Measurements from ENCODE around the gene CDK10.
A peak's percentile ranks its signal among the peaks of the same experiment; 100 is the strongest.
"Not testable (repeated sequence)": the region's sequence is repeated elsewhere in the genome, so short reads cannot be mapped to it uniquely, and the experiment has no call there.

CDK10 gene

DNA sequence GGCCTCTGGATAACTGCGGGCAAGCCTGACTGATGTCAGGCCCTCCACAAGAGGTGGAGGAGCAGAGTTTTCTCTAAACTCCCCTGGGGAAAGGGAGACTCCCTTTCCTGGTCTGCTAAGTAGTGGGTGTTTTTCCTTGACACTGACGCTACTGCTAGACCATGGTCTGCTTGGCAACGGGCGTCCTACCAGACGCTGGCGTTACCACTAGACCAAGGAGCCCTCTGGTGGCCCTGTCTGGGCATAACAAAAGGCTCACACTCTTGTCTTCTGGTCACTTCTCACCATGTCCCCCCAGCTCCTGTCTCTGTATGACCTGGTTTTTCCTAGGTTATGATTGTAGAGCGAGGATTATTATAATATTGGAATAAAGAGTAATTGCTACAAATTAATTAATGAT is 19.5 kb upstream of the CDK10 start:
- not testable (repeated sequence) for H3K9me3 ChIP-seq (ENCODE audit: control insufficient read depth in 1 of 2, low read length in 2 of 2)

GRCh38 chr16:89667633-89668032 is 18.9 kb upstream of the CDK10 start:
- no peak overlapping the region for H3K9ac ChIP-seq (ENCODE audit: low read depth in 1 of 2, low read length in 2 of 2)
- no peak overlapping the region for H3K4me3 ChIP-seq (ENCODE audit: low read depth in 1 of 2, low read length in 2 of 2)
- peaks cover 16 to 21% of the 10 kb centered on the region in 2 donors for H3K4me1 ChIP-seq (ENCODE audit: control insufficient read depth in 1 of 2, insufficient read depth in 2 of 2, low read length in 2 of 2)
- H3K9me3 ChIP-seq (ENCODE audit: control insufficient read depth in 1 of 2, low read length in 2 of 2): no peaks in the 10 kb centered on the region
- H3K27ac ChIP-seq (ENCODE audit: low read depth, low read length): no peak overlapping the region
- no peaks in the 10 kb centered on the region for H3K27me3 ChIP-seq (ENCODE audit: control insufficient read depth in 1 of 2, insufficient read depth in 2 of 2, low read length in 2 of 2)
- peaks cover 0 to 7% of the 10 kb centered on the region in 2 donors for H3K36me3 ChIP-seq (ENCODE audit: control insufficient read depth in 1 of 2, insufficient read depth in 2 of 2, low read length in 2 of 2)

More for the DNA sequence above, 19.5 kb upstream of the CDK10 start:
- H3K4me1 ChIP-seq (ENCODE audit: control insufficient read depth in 1 of 2, insufficient read depth in 2 of 2, low read length in 2 of 2): peaks cover 16 to 21% of the 10 kb centered on the region in 2 donors
- not testable (repeated sequence) for H3K36me3 ChIP-seq (ENCODE audit: control insufficient read depth in 1 of 2, insufficient read depth in 2 of 2, low read length in 2 of 2); H3K27ac ChIP-seq (ENCODE audit: low read depth, low read length); H3K9ac ChIP-seq (ENCODE audit: low read depth in 1 of 2, low read length in 2 of 2); H3K4me3 ChIP-seq (ENCODE audit: low read depth in 1 of 2, low read length in 2 of 2); H3K27me3 ChIP-seq (ENCODE audit: control insufficient read depth in 1 of 2, insufficient read depth in 2 of 2, low read length in 2 of 2)

DNA sequence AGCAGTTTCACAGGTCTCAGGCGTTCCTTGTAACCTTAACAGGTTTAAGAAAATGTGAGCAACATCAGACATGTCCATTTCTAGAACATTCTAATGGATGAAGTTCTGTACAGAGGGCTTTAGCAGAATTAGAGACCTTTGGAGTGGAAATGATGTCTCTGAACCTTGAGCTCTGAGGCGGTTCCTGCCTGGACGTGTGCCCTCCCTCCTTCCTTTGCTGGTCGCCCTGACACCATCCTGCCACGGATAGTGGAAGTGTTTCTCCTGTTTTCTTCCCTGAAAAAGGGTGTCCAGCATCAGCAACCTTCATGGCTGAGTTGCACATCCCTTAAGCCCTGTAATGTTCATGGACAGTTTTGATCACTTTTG is 17.7 kb upstream of the CDK10 start:
- no peaks in the 10 kb centered on the region for H3K9me3 ChIP-seq (ENCODE audit: control insufficient read depth in 1 of 2, low read length in 2 of 2)
- H3K4me1 ChIP-seq (ENCODE audit: control insufficient read depth in 1 of 2, insufficient read depth in 2 of 2, low read length in 2 of 2): peaks cover 16 to 21% of the 10 kb centered on the region in 2 donors
- H3K27ac ChIP-seq (ENCODE audit: low read depth, low read length): peak overlapping the region; percentile 74
- peak overlapping the region; percentile 46 to 55 for H3K4me3 ChIP-seq (ENCODE audit: low read depth in 1 of 2, low read length in 2 of 2)
- H3K9ac ChIP-seq (ENCODE audit: low read depth in 1 of 2, low read length in 2 of 2): peak overlapping the region in 1 of 2 donors; percentile 43
- H3K36me3 ChIP-seq (ENCODE audit: control insufficient read depth in 1 of 2, insufficient read depth in 2 of 2, low read length in 2 of 2): peaks cover 0 to 7% of the 10 kb centered on the region in 2 donors
- no peaks in the 10 kb centered on the region for H3K27me3 ChIP-seq (ENCODE audit: control insufficient read depth in 1 of 2, insufficient read depth in 2 of 2, low read length in 2 of 2)

DNA sequence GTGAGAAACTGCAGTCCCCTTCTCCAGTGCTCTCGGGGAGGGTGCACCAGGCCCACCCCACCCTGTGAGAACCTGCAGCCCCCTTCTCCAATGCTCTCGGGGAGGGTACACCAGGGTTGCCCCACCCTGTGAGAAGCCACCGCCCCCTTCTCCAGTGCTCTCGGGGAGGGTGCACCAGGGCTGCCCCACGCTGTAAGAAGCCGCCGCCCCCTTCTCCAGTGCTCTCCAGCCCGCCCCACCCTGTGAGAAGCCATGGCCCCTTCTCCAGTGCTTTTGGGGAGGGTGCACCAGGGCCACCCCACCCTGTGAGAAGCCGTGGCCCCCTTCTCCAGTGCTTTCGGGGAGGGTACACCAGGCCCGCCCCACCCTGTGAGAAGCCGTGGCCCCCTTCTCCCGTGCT is 16.7 kb upstream of the CDK10 start:
- Histone ChIP-seq H3K27me3 (ENCODE audit: control insufficient read depth in 1 of 2, insufficient read depth in 2 of 2, low read length in 2 of 2) (no peaks in the 10 kb centered on the region), H3K36me3 (ENCODE audit: control insufficient read depth in 1 of 2, insufficient read depth in 2 of 2, low read length in 2 of 2) (peaks cover 0 to under 1% of the 10 kb centered on the region in 2 donors), H3K4me1 (ENCODE audit: control insufficient read depth in 1 of 2, insufficient read depth in 2 of 2, low read length in 2 of 2) (peaks cover 16 to 21% of the 10 kb centered on the region in 2 donors), H3K27ac (ENCODE audit: low read depth, low read length) (no peak overlapping the region), H3K9me3 (ENCODE audit: control insufficient read depth in 1 of 2, low read length in 2 of 2) (no peaks in the 10 kb centered on the region), H3K4me3 (ENCODE audit: low read depth in 1 of 2, low read length in 2 of 2) (no peak overlapping the region), H3K9ac (ENCODE audit: low read depth in 1 of 2, low read length in 2 of 2) (no peak overlapping the region)

GRCh38 chr16:89670496-89671431 is 15.7 kb upstream of the CDK10 start:
- no peak overlapping the region for H3K4me3 ChIP-seq (ENCODE audit: low read depth in 1 of 2, low read length in 2 of 2)
- no peak overlapping the region for H3K9ac ChIP-seq (ENCODE audit: low read depth in 1 of 2, low read length in 2 of 2)
- H3K36me3 ChIP-seq (ENCODE audit: control insufficient read depth in 1 of 2, insufficient read depth in 2 of 2, low read length in 2 of 2): no peaks in the 10 kb centered on the region
- H3K27ac ChIP-seq (ENCODE audit: low read depth, low read length): no peak overlapping the region
- peaks cover 16 to 21% of the 10 kb centered on the region in 2 donors for H3K4me1 ChIP-seq (ENCODE audit: control insufficient read depth in 1 of 2, insufficient read depth in 2 of 2, low read length in 2 of 2)
- H3K9me3 ChIP-seq (ENCODE audit: control insufficient read depth in 1 of 2, low read length in 2 of 2): no peaks in the 10 kb centered on the region
- H3K27me3 ChIP-seq (ENCODE audit: control insufficient read depth in 1 of 2, insufficient read depth in 2 of 2, low read length in 2 of 2): no peaks in the 10 kb centered on the region

DNA sequence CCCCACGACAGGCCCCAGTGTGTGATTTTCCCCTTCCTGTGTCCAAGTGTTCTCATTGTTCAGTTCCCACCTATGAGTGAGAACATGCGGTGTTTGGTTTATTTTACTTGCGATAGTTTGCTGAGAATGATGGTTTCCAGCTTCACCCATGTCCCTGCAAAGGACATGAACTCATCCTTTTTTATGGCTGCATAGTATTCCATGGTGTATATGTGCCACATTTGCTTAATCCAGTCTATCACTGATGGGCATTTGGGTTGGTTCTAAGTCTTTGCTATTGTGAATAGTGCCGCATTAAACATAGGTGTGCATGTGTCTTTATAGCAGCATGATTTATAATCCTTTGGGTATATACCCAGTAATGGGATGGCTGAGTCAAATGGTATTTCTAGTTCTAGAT is 14.9 kb upstream of the CDK10 start:
- not testable (repeated sequence) for H3K36me3 ChIP-seq (ENCODE audit: control insufficient read depth in 1 of 2, insufficient read depth in 2 of 2, low read length in 2 of 2); H3K27me3 ChIP-seq (ENCODE audit: control insufficient read depth in 1 of 2, insufficient read depth in 2 of 2, low read length in 2 of 2); H3K9ac ChIP-seq (ENCODE audit: low read depth in 1 of 2, low read length in 2 of 2); H3K4me3 ChIP-seq (ENCODE audit: low read depth in 1 of 2, low read length in 2 of 2); H3K27ac ChIP-seq (ENCODE audit: low read depth, low read length); H3K9me3 ChIP-seq (ENCODE audit: control insufficient read depth in 1 of 2, low read length in 2 of 2)
- H3K4me1 ChIP-seq (ENCODE audit: control insufficient read depth in 1 of 2, insufficient read depth in 2 of 2, low read length in 2 of 2): peaks cover 16 to 21% of the 10 kb centered on the region in 2 donors

GRCh38 chr16:89672177-89672941 is 14.1 kb upstream of the CDK10 start:
- Histone ChIP-seq H3K27ac (ENCODE audit: low read depth, low read length) (no peak overlapping the region), H3K9ac (ENCODE audit: low read depth in 1 of 2, low read length in 2 of 2) (no peak overlapping the region), H3K27me3 (ENCODE audit: control insufficient read depth in 1 of 2, insufficient read depth in 2 of 2, low read length in 2 of 2) (no peaks in the 10 kb centered on the region), H3K4me3 (ENCODE audit: low read depth in 1 of 2, low read length in 2 of 2) (no peak overlapping the region), H3K9me3 (ENCODE audit: control insufficient read depth in 1 of 2, low read length in 2 of 2) (no peaks in the 10 kb centered on the region), H3K4me1 (ENCODE audit: control insufficient read depth in 1 of 2, insufficient read depth in 2 of 2, low read length in 2 of 2) (peaks cover 16 to 21% of the 10 kb centered on the region in 2 donors), H3K36me3 (ENCODE audit: control insufficient read depth in 1 of 2, insufficient read depth in 2 of 2, low read length in 2 of 2) (no peaks in the 10 kb centered on the region)

GRCh38 chr16:89678258-89678657 is 8.2 kb upstream of the CDK10 start:
- Histone ChIP-seq H3K9ac (ENCODE audit: low read depth in 1 of 2, low read length in 2 of 2) (no peak overlapping the region), H3K27ac (ENCODE audit: low read depth, low read length) (no peak overlapping the region), H3K4me3 (ENCODE audit: low read depth in 1 of 2, low read length in 2 of 2) (no peak overlapping the region), H3K9me3 (ENCODE audit: control insufficient read depth in 1 of 2, low read length in 2 of 2) (no peaks in the 10 kb centered on the region), H3K4me1 (ENCODE audit: control insufficient read depth in 1 of 2, insufficient read depth in 2 of 2, low read length in 2 of 2) (no peaks in the 10 kb centered on the region), H3K36me3 (ENCODE audit: control insufficient read depth in 1 of 2, insufficient read depth in 2 of 2, low read length in 2 of 2) (no peaks in the 10 kb centered on the region), H3K27me3 (ENCODE audit: control insufficient read depth in 1 of 2, insufficient read depth in 2 of 2, low read length in 2 of 2) (no peaks in the 10 kb centered on the region)

DNA sequence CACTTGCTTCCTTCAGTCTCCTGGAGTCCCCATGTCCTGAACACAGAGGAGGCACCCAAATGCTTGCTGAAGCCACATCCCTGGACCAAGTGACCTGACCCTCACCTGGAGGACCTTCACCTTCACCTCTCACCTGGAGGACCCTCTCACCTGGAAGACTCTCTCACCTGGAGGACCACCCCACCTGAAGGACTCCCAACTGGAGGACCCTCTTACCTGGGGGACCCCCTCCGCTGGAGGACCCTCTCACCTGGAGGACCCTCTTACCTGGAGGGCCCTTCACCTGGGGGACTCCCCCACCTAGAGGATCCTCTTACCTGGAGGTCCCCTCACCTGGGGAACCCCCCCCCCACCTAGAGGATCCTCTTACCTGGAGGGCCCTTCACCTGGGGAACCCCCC is 573 bp upstream of the CDK10 start:
- Histone ChIP-seq H3K9me3 (ENCODE audit: control insufficient read depth in 1 of 2, low read length in 2 of 2) (no peaks in the 10 kb centered on the region), H3K4me1 (ENCODE audit: control insufficient read depth in 1 of 2, insufficient read depth in 2 of 2, low read length in 2 of 2) (peaks cover 7 to 15% of the 10 kb centered on the region in 2 donors), H3K9ac (ENCODE audit: low read depth in 1 of 2, low read length in 2 of 2) (no peak overlapping the region), H3K27me3 (ENCODE audit: control insufficient read depth in 1 of 2, insufficient read depth in 2 of 2, low read length in 2 of 2) (no peaks in the 10 kb centered on the region), H3K36me3 (ENCODE audit: control insufficient read depth in 1 of 2, insufficient read depth in 2 of 2, low read length in 2 of 2) (peaks cover 11 to 18% of the 10 kb centered on the region in 2 donors), H3K4me3 (ENCODE audit: low read depth in 1 of 2, low read length in 2 of 2) (no peak overlapping the region), H3K27ac (ENCODE audit: low read depth, low read length) (no peak overlapping the region)
